Endodermal cell (in vitro differentiated cells): ENCODE data around the gene C1QL1. TPM values are rescaled to one million over a fixed set of nuclear protein-coding genes. Genes with fewer than 3 reads are reported as not detected.

Experiments
- DNase-seq: peaks from one replicate; pipeline ENCODE4 v3.0.0-alpha.2; 2017
- H3K27ac ChIP-seq: 2 replicates; pipeline ENCODE4 v1.5.1; 2013; ENCODE audit warnings: mild to moderate bottlenecking, low read depth, low read length, moderate library complexity
- H3K27me3 ChIP-seq: 2 replicates; pipeline ENCODE4 v1.6.1; 2013; ENCODE audit warnings: mild to moderate bottlenecking, low read length, moderate library complexity; ENCODE audit not compliant: insufficient read depth, control insufficient read depth, poor library complexity, severe bottlenecking
- H3K36me3 ChIP-seq: 2 replicates; pipeline ENCODE4 v1.7.0; 2013; ENCODE audit warnings: mild to moderate bottlenecking, low read length, moderate library complexity; ENCODE audit not compliant: control insufficient read depth, insufficient read depth
- H3K4me1 ChIP-seq: one replicate; pipeline ENCODE4 v1.7.0; 2013; ENCODE audit warnings: low read length; ENCODE audit not compliant: control insufficient read depth, insufficient read depth
- H3K4me3 ChIP-seq: 2 replicates; pipeline ENCODE4 v1.5.1; 2013; ENCODE audit warnings: mild to moderate bottlenecking, low read length, moderate library complexity
- H3K9ac ChIP-seq: 2 replicates; pipeline ENCODE4 v1.6.1; 2013; ENCODE audit warnings: mild to moderate bottlenecking, low read length, moderate library complexity; ENCODE audit not compliant: poor library complexity, severe bottlenecking; ENCODE audit errors: extremely low read depth
- H3K9me3 ChIP-seq: 2 replicates; pipeline ENCODE4 v1.6.1; 2013; ENCODE audit warnings: mild to moderate bottlenecking, low read length, moderate library complexity; ENCODE audit not compliant: control insufficient read depth
- H3K27ac Mint-ChIP-seq: 2 replicates; pipeline ENCODE4 v1.8.0; 2020; ENCODE audit warnings: mixed read lengths
- H3K27me3 Mint-ChIP-seq: 2 replicates; pipeline ENCODE4 v1.8.0; 2021; ENCODE audit warnings: mild to moderate bottlenecking, mixed read lengths; ENCODE audit not compliant: insufficient read depth
- H3K36me3 Mint-ChIP-seq: 2 replicates; pipeline ENCODE4 v1.8.0; 2020; ENCODE audit warnings: low read depth, mixed read lengths
- H3K4me1 Mint-ChIP-seq: 2 replicates; pipeline ENCODE4 v1.8.0; 2020; ENCODE audit warnings: mixed read lengths
- H3K4me3 Mint-ChIP-seq: 2 replicates; pipeline ENCODE4 v1.8.0; 2020; ENCODE audit warnings: mild to moderate bottlenecking, moderate library complexity, mixed read lengths
- H3K9me3 Mint-ChIP-seq: 2 replicates; pipeline ENCODE4 v1.8.0; 2020; ENCODE audit warnings: mild to moderate bottlenecking, mixed read lengths
- CTCF ChIP-seq: fragments of 200-600 bp; sonication (generic); conservative IDR thresholded peaks from 2 replicates; pipeline ENCODE4 v1.5.0; 2021; ENCODE audit warnings: antibody characterized with exemption, mild to moderate bottlenecking
- WGBS, 2 experiments: methylation state at CpG; one replicate each; pipeline versions ENCODE4 v1.1.5 to v1.1.7; 2013; ENCODE audit warnings: missing lambda C conversion rate in 2 of 2, mixed read lengths in 1 of 2; ENCODE audit not compliant: insufficient coverage in 1 of 2, insufficient read length in 1 of 2; 5-methylcytosine and 5-hydroxymethylcytosine counted together
- total RNA-seq, 2 donors: library from RNA; stranded (reverse); fragmentation: NEBNext Ultra II Directional in 1 of 2; extraction: Animal tissue kit (Norgen Biotek cat#: 25700) in 1 of 2; gene quantifications; 2 replicates in 1 of 2; 3 replicates in 1 of 2; pipeline ENCODE4 v1.2.1, GENCODE V29; 2021

C1QL1 gene
- total RNA-seq, 2 donors from 2014 or later = 1.4 to 2.7 TPM

DNA sequence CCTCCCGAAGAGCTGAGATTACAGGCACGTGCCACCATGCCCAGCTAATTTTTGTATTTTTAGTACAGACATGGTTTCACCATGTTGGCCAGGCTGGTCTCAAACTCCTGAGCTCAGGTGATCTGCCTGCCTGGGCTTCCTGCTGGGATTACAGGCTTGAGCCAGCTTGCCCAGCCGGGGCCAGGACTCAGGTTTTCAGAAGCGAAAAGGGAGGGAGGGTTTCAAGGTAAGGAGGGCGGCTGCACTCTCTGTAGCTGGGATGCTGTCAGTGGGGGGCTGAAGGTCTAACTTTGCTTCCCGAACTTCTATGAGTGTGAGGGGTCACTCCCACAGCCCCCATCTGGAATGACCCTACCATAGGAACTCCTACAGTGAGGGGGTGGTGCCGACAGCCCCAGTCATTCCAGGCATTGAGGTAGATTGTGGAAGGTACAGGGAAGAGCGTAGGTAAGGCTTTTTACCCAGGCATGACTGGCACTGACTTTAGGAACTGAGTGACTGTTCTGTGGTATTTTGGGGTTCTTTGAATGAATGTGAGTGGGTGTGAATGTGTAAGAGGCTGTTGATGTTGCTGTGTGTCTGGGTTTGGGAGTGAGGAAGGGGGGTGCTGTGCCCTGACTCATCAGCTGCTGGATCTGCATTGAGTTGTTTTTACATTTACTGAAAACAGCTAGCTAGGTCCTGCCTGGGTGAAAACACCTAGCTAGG lies 3.8 kb upstream of the C1QL1 start:
- H3K4me1 ChIP-seq = no peaks in the 10 kb centered on the region
- no peak overlapping the region for H3K4me3 ChIP-seq
- H3K27ac Mint-ChIP-seq = peak overlapping the region; percentile 66
- no peak for TF ChIP-seq CTCF
- H3K27me3 ChIP-seq = peaks cover 41% of the 10 kb centered on the region
- peaks cover 17% of the 10 kb centered on the region for H3K4me1 Mint-ChIP-seq
- H3K9me3 Mint-ChIP-seq = no peaks in the 10 kb centered on the region
- WGBS, 2 experiments = 41 to 58% methylated on average over 4 to 8 of the region's 8 CpGs
- no peaks in the 10 kb centered on the region for H3K36me3 Mint-ChIP-seq
- DNase-seq = peak; percentile 92
- no peak overlapping the region for H3K9ac ChIP-seq
- peaks cover 58% of the 10 kb centered on the region for H3K27me3 Mint-ChIP-seq
- H3K4me3 Mint-ChIP-seq = peak overlapping the region; percentile 14
- no peaks in the 10 kb centered on the region for H3K9me3 ChIP-seq
- H3K36me3 ChIP-seq = no peaks in the 10 kb centered on the region
- no peak overlapping the region for H3K27ac ChIP-seq

DNA sequence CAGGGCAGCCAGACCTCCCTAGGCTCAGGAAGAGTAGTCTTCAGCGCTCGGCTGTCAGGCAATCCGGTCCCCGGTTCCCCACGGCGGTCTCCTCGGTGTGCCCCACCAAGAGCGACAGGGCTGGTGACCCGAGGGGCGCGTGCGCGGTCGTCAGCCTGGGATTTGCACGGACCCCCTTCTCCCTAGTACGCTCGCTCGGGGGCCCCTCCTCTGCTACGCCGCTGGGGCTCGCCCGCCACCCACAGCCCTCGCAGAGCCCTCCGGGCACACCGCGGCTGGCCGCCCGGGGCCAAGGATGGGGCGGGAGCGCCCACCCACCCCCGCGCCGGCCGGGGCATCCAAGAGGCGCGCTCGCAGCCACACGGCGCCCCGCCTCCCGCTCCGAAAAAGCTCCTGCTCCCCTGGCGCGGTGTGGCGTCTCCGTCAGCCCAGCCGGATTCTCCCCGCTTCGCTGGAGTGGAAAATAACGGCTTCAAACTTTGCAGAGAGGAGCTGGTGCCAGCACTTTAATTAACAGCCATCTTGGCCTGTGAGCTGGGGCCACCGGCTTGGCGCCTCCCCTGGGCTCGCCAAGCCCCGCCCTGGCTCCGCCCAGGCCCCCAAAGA lies 2.1 kb upstream of the C1QL1 start:
- TF ChIP-seq CTCF = no peak
- Mint-ChIP-seq H3K27ac (no peak overlapping the region), H3K36me3 (no peaks in the 10 kb centered on the region), H3K4me3 (peak overlapping the region; percentile 76), H3K4me1 (peaks cover 17% of the 10 kb centered on the region), H3K27me3 (peaks cover 66% of the 10 kb centered on the region), H3K9me3 (peaks cover 3% of the 10 kb centered on the region)
- Histone ChIP-seq H3K36me3 (no peaks in the 10 kb centered on the region), H3K4me1 (no peaks in the 10 kb centered on the region), H3K9me3 (peaks cover 7% of the 10 kb centered on the region), H3K27ac (no peak overlapping the region), H3K9ac (no peak overlapping the region), H3K4me3 (peak overlapping the region; percentile 84), H3K27me3 (peaks cover 58% of the 10 kb centered on the region)
- 3 to 4% methylated on average over 17 to 55 of the region's 55 CpGs for WGBS, 2 experiments
- DNase-seq = peak; percentile 85

- Histone ChIP-seq H3K27me3 (peaks cover 68% of the 10 kb centered on the region), H3K4me3 (peak overlapping the region; percentile 84), H3K9ac (peak overlapping the region; percentile 20), H3K9me3 (peaks cover 7% of the 10 kb centered on the region), H3K36me3 (no peaks in the 10 kb centered on the region), H3K4me1 (no peaks in the 10 kb centered on the region), H3K27ac (no peak overlapping the region)
- H3K4me3 Mint-ChIP-seq = peak overlapping the region; percentile 76
- no peak overlapping the region for H3K27ac Mint-ChIP-seq
- H3K36me3 Mint-ChIP-seq = no peaks in the 10 kb centered on the region
- TF ChIP-seq CTCF = no peak
- peaks cover 70% of the 10 kb centered on the region for H3K27me3 Mint-ChIP-seq
- 10 to 12% methylated on average over 10 to 19 of the region's 19 CpGs for WGBS, 2 experiments
- peak; percentile 92 for DNase-seq
- H3K9me3 Mint-ChIP-seq = peaks cover 3% of the 10 kb centered on the region
- peaks cover 17% of the 10 kb centered on the region for H3K4me1 Mint-ChIP-seq
Measured at GRCh38 chr17:44969144-44969780, 1.2 kb upstream of the C1QL1 start.
